HEK293 (cell line): ENCODE data around the gene CELSR3.

Source experiments
- BCL11A ChIP-seq: fragments of 450-650 bp; formaldehyde crosslinking; IDR thresholded peaks from 2 replicates; pipeline ENCODE4 v1.5.1; 2016; ENCODE audit warnings: low read depth, missing biosample characterization, missing genetic modification characterization
- EGR2 ChIP-seq: fragments of 450-650 bp; formaldehyde crosslinking; IDR thresholded peaks from 2 replicates; pipeline ENCODE4 v1.5.1; 2016; ENCODE audit warnings: low read depth, missing biosample characterization, missing genetic modification characterization
- HOXC10 ChIP-seq: sonication (generic); formaldehyde crosslinking; IDR thresholded peaks from 2 replicates; pipeline ENCODE4 v1.8.1; 2023; ENCODE audit warnings: mild to moderate bottlenecking, missing genetic modification reagents
- HOXD13 ChIP-seq: sonication (generic); formaldehyde crosslinking; IDR thresholded peaks from 2 replicates; pipeline ENCODE4 v1.8.0; 2022; ENCODE audit warnings: missing genetic modification reagents, borderline replicate concordance
- KLF7 ChIP-seq: fragments of 450-650 bp; formaldehyde crosslinking; IDR thresholded peaks from 2 replicates; pipeline ENCODE4 v1.5.1; 2016; ENCODE audit warnings: missing biosample characterization, missing genetic modification characterization, borderline replicate concordance
- KLF8 ChIP-seq: fragments of 450-650 bp; formaldehyde crosslinking; IDR thresholded peaks from 2 replicates; pipeline ENCODE4 v1.5.1; 2016; ENCODE audit warnings: missing biosample characterization, missing genetic modification characterization
- MYNN ChIP-seq: fragments of 450-650 bp; formaldehyde crosslinking; IDR thresholded peaks from 2 replicates; pipeline ENCODE4 v1.5.1; 2016; ENCODE audit warnings: missing biosample characterization, missing genetic modification characterization, borderline replicate concordance
- PRDM6 ChIP-seq: fragments of 450-650 bp; formaldehyde crosslinking; IDR thresholded peaks from 2 replicates; pipeline ENCODE4 v1.5.1; 2017; ENCODE audit warnings: missing biosample characterization, missing genetic modification characterization
- SCRT2 ChIP-seq: fragments of 450-650 bp; formaldehyde crosslinking; IDR thresholded peaks from 2 replicates; pipeline ENCODE4 v1.5.1; 2016; ENCODE audit warnings: missing biosample characterization, missing genetic modification characterization
- SP2 ChIP-seq: fragments of 450-650 bp; formaldehyde crosslinking; IDR thresholded peaks from 2 replicates; pipeline ENCODE4 v1.5.1; 2016; ENCODE audit warnings: missing biosample characterization, missing genetic modification characterization
- TCF7L2 ChIP-seq: IDR thresholded peaks from 2 replicates; pipeline ENCODE4 v1.6.1; 2011; ENCODE audit warnings: low read depth, mild to moderate bottlenecking, inconsistent platforms, low read length, moderate library complexity, borderline replicate concordance
- ZBTB10 ChIP-seq: fragments of 450-650 bp; formaldehyde crosslinking; IDR thresholded peaks from 2 replicates; pipeline ENCODE4 v1.5.1; 2016; ENCODE audit warnings: missing biosample characterization, missing genetic modification characterization
- ZIC2 ChIP-seq: fragments of 450-650 bp; formaldehyde crosslinking; IDR thresholded peaks from 2 replicates; pipeline ENCODE4 v1.5.1; 2016; ENCODE audit warnings: missing biosample characterization, missing genetic modification characterization
- ZNF114 ChIP-seq: fragments of 450-650 bp; formaldehyde crosslinking; IDR thresholded peaks from 2 replicates; pipeline ENCODE4 v1.5.0; 2017; ENCODE audit warnings: missing biosample characterization, missing genetic modification characterization
- ZNF121 ChIP-seq: fragments of 450-650 bp; formaldehyde crosslinking; IDR thresholded peaks from 2 replicates; pipeline ENCODE4 v1.5.1; 2016; ENCODE audit warnings: missing biosample characterization, missing genetic modification characterization
- ZNF169 ChIP-seq: fragments of 450-650 bp; formaldehyde crosslinking; IDR thresholded peaks from 2 replicates; pipeline ENCODE4 v1.5.1; 2016; ENCODE audit warnings: missing biosample characterization, missing genetic modification characterization
- ZNF18 ChIP-seq: fragments of 450-650 bp; formaldehyde crosslinking; IDR thresholded peaks from 2 replicates; pipeline ENCODE4 v1.5.1; 2016; ENCODE audit warnings: missing biosample characterization, missing genetic modification characterization
- ZNF223 ChIP-seq: fragments of 450-650 bp; formaldehyde crosslinking; IDR thresholded peaks from 2 replicates; pipeline ENCODE4 v1.5.1; 2016; ENCODE audit warnings: missing biosample characterization, missing genetic modification characterization
- ZNF239 ChIP-seq: fragments of 450-650 bp; formaldehyde crosslinking; IDR thresholded peaks from 2 replicates; pipeline ENCODE4 v1.5.1; 2016; ENCODE audit warnings: missing biosample characterization, missing genetic modification characterization
- ZNF280D ChIP-seq: fragments of 450-650 bp; formaldehyde crosslinking; IDR thresholded peaks from 2 replicates; pipeline ENCODE4 v1.5.1; 2016; ENCODE audit warnings: missing biosample characterization, missing genetic modification characterization
- ZNF302 ChIP-seq: fragments of 450-650 bp; formaldehyde crosslinking; IDR thresholded peaks from 2 replicates; pipeline ENCODE4 v1.5.1; 2016; ENCODE audit warnings: missing biosample characterization, missing genetic modification characterization, low read depth
- ZNF354C ChIP-seq: fragments of 450-650 bp; formaldehyde crosslinking; IDR thresholded peaks from 2 replicates; pipeline ENCODE4 v1.5.1; 2016; ENCODE audit warnings: missing biosample characterization, missing genetic modification characterization, low read depth, borderline replicate concordance
- ZNF423 ChIP-seq: fragments of 450-650 bp; formaldehyde crosslinking; IDR thresholded peaks from 2 replicates; pipeline ENCODE4 v1.5.1; 2016; ENCODE audit warnings: missing biosample characterization, missing genetic modification characterization
- ZNF555 ChIP-seq: fragments of 450-650 bp; formaldehyde crosslinking; conservative IDR thresholded peaks from 2 replicates; pipeline ENCODE4 v1.5.1; 2017; ENCODE audit warnings: missing biosample characterization, mild to moderate bottlenecking, missing genetic modification characterization, inconsistent platforms
- ZNF561 ChIP-seq: fragments of 450-650 bp; IDR thresholded peaks from 2 replicates; pipeline ENCODE4 v1.5.1; 2018; ENCODE audit warnings: missing biosample characterization, missing genetic modification characterization, borderline replicate concordance
- ZNF629 ChIP-seq: fragments of 450-650 bp; formaldehyde crosslinking; IDR thresholded peaks from 2 replicates; pipeline ENCODE4 v1.5.1; 2017; ENCODE audit warnings: missing biosample characterization, missing genetic modification characterization
- ZNF701 ChIP-seq: fragments of 450-650 bp; formaldehyde crosslinking; IDR thresholded peaks from 2 replicates; pipeline ENCODE4 v1.5.1; 2016; ENCODE audit warnings: missing biosample characterization, missing genetic modification characterization
- ZNF707 ChIP-seq: fragments of 450-650 bp; formaldehyde crosslinking; IDR thresholded peaks from 2 replicates; pipeline ENCODE4 v1.5.1; 2016; ENCODE audit warnings: missing biosample characterization, missing genetic modification characterization
- ZNF830 ChIP-seq: fragments of 450-650 bp; IDR thresholded peaks from 2 replicates; pipeline ENCODE4 v1.5.0; 2018; ENCODE audit warnings: missing biosample characterization, missing genetic modification characterization, low read depth, mild to moderate bottlenecking, moderate library complexity
- ZSCAN16 ChIP-seq: fragments of 450-650 bp; formaldehyde crosslinking; IDR thresholded peaks from 2 replicates; pipeline ENCODE4 v1.5.1; 2016; ENCODE audit warnings: missing biosample characterization, missing genetic modification characterization
- ZSCAN30 ChIP-seq: fragments of 450-650 bp; IDR thresholded peaks from 2 replicates; pipeline ENCODE4 v1.5.1; 2018; ENCODE audit warnings: missing biosample characterization, mild to moderate bottlenecking, missing genetic modification characterization, moderate library complexity
- ZXDB ChIP-seq: fragments of 450-650 bp; formaldehyde crosslinking; IDR thresholded peaks from 2 replicates; pipeline ENCODE4 v1.5.1; 2016; ENCODE audit warnings: missing biosample characterization, missing genetic modification characterization
- TF ChIP-seq, protein P1 (sequence below): fragments of 450-650 bp; formaldehyde crosslinking; IDR thresholded peaks from 2 replicates; pipeline ENCODE4 v1.5.1; 2017; ENCODE audit warnings: missing biosample characterization, missing genetic modification characterization

Gene CELSR3

DNA sequence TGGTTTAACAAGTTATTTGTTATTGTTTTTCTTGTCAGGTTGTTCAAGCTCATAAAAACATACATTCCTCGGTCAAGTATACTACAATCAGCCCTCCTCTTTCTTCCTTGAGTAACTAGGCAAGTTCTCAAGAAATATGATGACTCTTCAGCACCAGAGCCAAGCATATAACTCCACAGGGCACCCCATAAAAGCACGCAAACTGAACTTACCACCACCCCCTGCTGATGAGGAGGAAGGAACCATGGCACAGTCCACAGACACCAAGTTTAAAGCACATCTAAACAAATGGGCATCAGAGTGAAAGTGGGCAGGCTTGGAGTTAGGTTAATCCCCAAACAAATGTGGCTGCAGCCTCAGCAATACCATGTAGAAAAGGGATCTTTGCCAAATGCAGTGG, 49.0 kb upstream of the CELSR3 start (continued):
- TF ChIP-seq ZBTB10 (tag by site-specific recombination) (no peak), ZNF629 (no peak), ZNF114 (no peak), HOXC10 (CRISPR knock-in tag) (no peak), MYNN (tag by site-specific recombination) (no peak), ZIC2 (tag by site-specific recombination) (peak; percentile 82), PRDM6 (tag by site-specific recombination) (peak; percentile 60; the same call in 1 of the 2 replicates), KLF8 (tag by site-specific recombination) (no peak), ZNF354C (no peak), TCF7L2 (no peak), ZXDB (tag by site-specific recombination) (no peak), ZSCAN30 (tag by site-specific recombination) (peak; percentile 39; the same call in 1 of the 2 replicates), ZSCAN16 (no peak), ZNF707 (no peak), ZNF169 (tag by site-specific recombination) (no peak), ZNF280D (no peak), SP2 (tag by site-specific recombination) (no peak), ZNF302 (no peak), ZNF121 (no peak), ZNF423 (peak; percentile 52; the same call in 1 of the 2 replicates), ZNF18 (tag by site-specific recombination) (no peak), ZNF555 (tag by site-specific recombination) (no peak), ZNF701 (tag by site-specific recombination) (no peak), BCL11A (tag by site-specific recombination) (no peak), ZNF561 (no peak), ZNF223 (no peak), ZNF830 (tag by site-specific recombination) (no peak), EGR2 (tag by site-specific recombination) (no peak), KLF7 (tag by site-specific recombination) (no peak), HOXD13 (no peak), ZNF239 (tag by site-specific recombination) (no peak), SCRT2 (tag by site-specific recombination) (no peak)
- TF ChIP-seq, protein P1, sequence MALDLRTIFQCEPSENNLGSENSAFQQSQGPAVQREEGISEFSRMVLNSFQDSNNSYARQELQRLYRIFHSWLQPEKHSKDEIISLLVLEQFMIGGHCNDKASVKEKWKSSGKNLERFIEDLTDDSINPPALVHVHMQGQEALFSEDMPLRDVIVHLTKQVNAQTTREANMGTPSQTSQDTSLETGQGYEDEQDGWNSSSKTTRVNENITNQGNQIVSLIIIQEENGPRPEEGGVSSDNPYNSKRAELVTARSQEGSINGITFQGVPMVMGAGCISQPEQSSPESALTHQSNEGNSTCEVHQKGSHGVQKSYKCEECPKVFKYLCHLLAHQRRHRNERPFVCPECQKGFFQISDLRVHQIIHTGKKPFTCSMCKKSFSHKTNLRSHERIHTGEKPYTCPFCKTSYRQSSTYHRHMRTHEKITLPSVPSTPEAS (tag by site-specific recombination), result no peak
